A549 (cell line): ENCODE results near the gene RAD51. TPM values are rescaled to one million over a fixed set of nuclear protein-coding genes. Genes with fewer than 3 reads are reported as not detected.

Experiments used
- ATAC-seq, 2 experiments: fragments of 200-7000 bp in 1 of 2; fragments of >200 bp in 1 of 2; cut with Nextera tagmentation in 1 of 2; cut with Tn5 transposase in 1 of 2; 3 replicates each; pipeline versions ENCODE4 v1.8.0 to v1.9.1; 2018 to 2020; ENCODE audit warnings: mild to moderate bottlenecking in 1 of 2, moderate library complexity in 1 of 2
- CTCF ChIA-PET: fragments of 300-600 bp; sonication (Branson Sonifier 250); formaldehyde crosslinking; extraction: SDS; loops from one replicate; lab custom pipeline; 2021; ENCODE audit warnings: antibody characterized with exemption, inconsistent platforms; lab: Yijun Ruan, JAX
- POLR2A ChIA-PET: fragments of 350-600 bp; formaldehyde crosslinking; extraction: SDS; loops from one replicate; lab custom pipeline; 2021; ENCODE audit warnings: antibody characterized with exemption, inconsistent platforms; lab: Yijun Ruan, JAX
- DNase-seq, 2 experiments: peaks; one replicate each; pipeline versions ENCODE4 v3.0.0 to v3.0.0-alpha.2; 2011 to 2016; ENCODE audit warnings: low read depth in 1 of 2, low spot score in 1 of 2
- FAIRE-seq: peaks from 2 replicates; lab custom pipeline; 2011; peaks lifted over from hg19 to GRCh38; lab: Jason Lieb, UNC
- H3K27ac ChIP-seq, 2 experiments: fragments of >200 bp; sonication (Bioruptor Twin); formaldehyde crosslinking; 3 replicates each; pipeline ENCODE4 v1.5.1; 2016 to 2017
- H3K4me1 ChIP-seq: fragments of >200 bp; sonication (Bioruptor Twin); formaldehyde crosslinking; 3 replicates; pipeline ENCODE4 v1.6.1; 2016
- H3K4me2 ChIP-seq: fragments of >200 bp; sonication (Bioruptor Twin); formaldehyde crosslinking; 3 replicates; pipeline ENCODE4 v1.6.1; 2016
- H3K4me3 ChIP-seq: fragments of >200 bp; sonication (Bioruptor Twin); formaldehyde crosslinking; 3 replicates; pipeline ENCODE4 v1.5.1; 2016
- H3K9me3 ChIP-seq: fragments of >200 bp; sonication (Bioruptor Twin); formaldehyde crosslinking; 3 replicates; pipeline ENCODE4 v1.6.1; 2016
- BCL3 ChIP-seq: fragments of >200 bp; sonication (Bioruptor Twin); formaldehyde crosslinking; IDR thresholded peaks from 3 replicates; pipeline ENCODE4 v1.6.1; 2016
- BHLHE40 ChIP-seq: IDR thresholded peaks from 2 replicates; pipeline ENCODE4 v1.6.1; 2012; ENCODE audit warnings: low read depth, low read length, inconsistent platforms
- CBX8 ChIP-seq: fragments of 200-600 bp; sonication (generic); IDR thresholded peaks from 2 replicates; pipeline ENCODE4 v1.6.1; 2016
- CEBPB ChIP-seq, 2 experiments: fragments of >200 bp in 1 of 2; sonication (Bioruptor Twin) in 1 of 2; formaldehyde crosslinking in 1 of 2; IDR thresholded peaks; 2 replicates each; pipeline ENCODE4 v1.6.1; 2012 to 2016
- CHD2 ChIP-seq: fragments of 150-350 bp; IDR thresholded peaks from 2 replicates; pipeline ENCODE4 v1.6.1; 2014; ENCODE audit warnings: low read length; ENCODE audit not compliant: partially characterized antibody
- CTCF ChIP-seq: fragments of >200 bp; sonication (Bioruptor Twin); formaldehyde crosslinking; IDR thresholded peaks from 3 replicates; pipeline ENCODE4 v1.5.1; 2016
- EHF ChIP-seq: fragments of 250-450 bp; sonication (Bioruptor Pico); IDR thresholded peaks from 2 replicates; pipeline ENCODE4 v1.5.0; 2020; ENCODE audit warnings: mild to moderate bottlenecking
- EP300 ChIP-seq, 2 experiments: fragments of >200 bp; sonication (Bioruptor Twin); formaldehyde crosslinking; IDR thresholded peaks; 2 replicates in 1 of 2; 3 replicates in 1 of 2; pipeline ENCODE4 v1.6.1; 2016 to 2017
- FOSB ChIP-seq: fragments of 250-450 bp; sonication (Bioruptor Pico); IDR thresholded peaks from 2 replicates; pipeline ENCODE4 v1.5.0; 2020; ENCODE audit warnings: mild to moderate bottlenecking, moderate library complexity
- KDM5A ChIP-seq: fragments of 200-600 bp; sonication (generic); IDR thresholded peaks from 2 replicates; pipeline ENCODE4 v1.6.1; 2016; ENCODE audit warnings: antibody characterized with exemption, mild to moderate bottlenecking
- MAZ ChIP-seq: fragments of 150-350 bp; IDR thresholded peaks from 2 replicates; pipeline ENCODE4 v1.6.1; 2014; ENCODE audit warnings: antibody characterized with exemption, low read depth, low read length, borderline replicate concordance
- NFE2L2 ChIP-seq: fragments of 150-350 bp; conservative IDR thresholded peaks from 2 replicates; pipeline ENCODE4 v1.6.1; 2014; ENCODE audit warnings: low read length
- NR3C1 ChIP-seq: fragments of >200 bp; sonication (Bioruptor Twin); formaldehyde crosslinking; IDR thresholded peaks from 3 replicates; pipeline ENCODE4 v1.6.1; 2017
- RAD21 ChIP-seq, 2 experiments: fragments of >200 bp in 1 of 2; sonication (Bioruptor Twin) in 1 of 2; formaldehyde crosslinking in 1 of 2; IDR thresholded peaks in 1 of 2; conservative IDR thresholded peaks in 1 of 2; 2 replicates in 1 of 2; 3 replicates in 1 of 2; pipeline ENCODE4 v1.6.1; 2012 to 2018; ENCODE audit warnings: inconsistent platforms in 1 of 2
- RFX5 ChIP-seq: fragments of 450-650 bp; IDR thresholded peaks from 2 replicates; pipeline ENCODE4 v1.7.1; 2014; ENCODE audit warnings: antibody characterized with exemption, mild to moderate bottlenecking, moderate library complexity
- RNF2 ChIP-seq: fragments of 200-600 bp; sonication (generic); IDR thresholded peaks from 2 replicates; pipeline ENCODE4 v1.6.1; 2016; ENCODE audit warnings: low read depth, mild to moderate bottlenecking, antibody characterized with exemption, moderate library complexity, borderline replicate concordance
- SREBF2 ChIP-seq: fragments of 450-650 bp; IDR thresholded peaks from 2 replicates; pipeline ENCODE4 v1.6.1; 2014; ENCODE audit warnings: mild to moderate bottlenecking, moderate library complexity
- ZC3H11A ChIP-seq: fragments of 450-650 bp; IDR thresholded peaks from 2 replicates; pipeline ENCODE4 v1.6.1; 2014; ENCODE audit warnings: antibody characterized with exemption, mild to moderate bottlenecking
- ZFP36 ChIP-seq: fragments of 450-650 bp; IDR thresholded peaks from 2 replicates; pipeline ENCODE4 v1.6.1; 2014; ENCODE audit warnings: borderline replicate concordance; ENCODE audit not compliant: partially characterized antibody
- ZNF302 ChIP-seq: fragments of 250-450 bp; sonication (Bioruptor Pico); IDR thresholded peaks from 2 replicates; pipeline ENCODE4 v1.9.0; 2021; ENCODE audit warnings: inconsistent platforms, mild to moderate bottlenecking, moderate library complexity
- WGBS: methylation state at CpG from one replicate; pipeline ENCODE4 v1.1.6; 2017; ENCODE audit errors: missing lambda C conversion rate; 5-methylcytosine and 5-hydroxymethylcytosine counted together
- polyA plus RNA-seq, 4 experiments: library from polyadenylated mRNA; depleted of rRNA in 3 of 4; stranded (reverse); fragments of >200 nt; fragmentation: RNase III in 1 of 4; extraction: RNeasy Plus Mini Kit Qiagen cat#74134 plus additional on column Dnase treatment in 1 of 4; gene quantifications; 2 replicates in 3 of 4; 3 replicates in 1 of 4; pipeline ENCODE4 v1.2.3, GENCODE V29; 2011 to 2017
- TF ChIP-seq, protein P1 (sequence below): fragments of 450-650 bp; IDR thresholded peaks from 2 replicates; pipeline ENCODE4 v1.6.1; 2014; ENCODE audit warnings: antibody characterized with exemption

Gene RAD51
- polyA plus RNA-seq, 2 of the 4 experiments (the other 2 are of a cell fraction): 12.9 to 14.4 TPM

DNA sequence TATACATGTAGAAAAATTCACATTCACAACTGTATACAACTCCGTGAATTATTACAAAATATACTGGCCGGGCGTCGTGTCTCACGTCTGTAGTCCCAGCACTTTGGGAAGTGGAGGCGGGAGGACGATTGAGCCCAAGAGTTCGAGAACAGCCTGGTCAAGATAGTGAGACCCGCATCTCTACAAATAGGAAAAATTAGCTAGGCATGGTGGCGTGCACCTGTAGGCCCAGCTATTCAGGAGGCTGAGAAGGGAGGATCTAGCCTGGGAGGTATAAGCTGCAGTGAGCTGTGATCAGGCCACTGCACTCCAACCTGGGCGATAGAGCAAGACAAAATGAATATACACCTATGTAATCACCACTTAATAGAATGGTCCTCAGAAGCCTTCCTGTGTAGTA lies 1.3 kb downstream of the RAD51 start:
- H3K4me1 ChIP-seq: peaks cover 8% of the 10 kb centered on the region; the same call in 2 of the 3 replicates
- TF ChIP-seq EP300 (IDR thresholded peaks at IDR 0.05) (no peak), ZFP36 (no peak), RNF2 (no peak), SREBF2 (no peak), ZC3H11A (no peak), CEBPB (IDR thresholded peaks at IDR 0.05) (no peak), FOSB (CRISPR knock-in tag) (no peak), NR3C1 (no peak)
- H3K9me3 ChIP-seq: no peaks in the 10 kb centered on the region
- no peak for DNase-seq
- 88% methylated on average over 11 of the region's 11 CpGs for whole genome bisulfite sequencing
- ChIA-PET POLR2A (interaction anchor here (0.5 kb wide), 1 partner anchor 8 kb away, joined by 4 read pairs; no protein-coding TSS in a partner anchor), CTCF (interaction anchor here (3.6 kb wide), 1 partner anchor 17 kb away, joined by 15 read pairs; no protein-coding TSS in a partner anchor)
- peak overlapping the region in 1 of 2 experiments; percentile 96; a peak in 2 of 6 replicates for H3K27ac ChIP-seq
- peak overlapping the region; percentile 91 for H3K4me2 ChIP-seq
- no peak for ATAC-seq
- H3K4me3 ChIP-seq: peak overlapping the region; percentile 85
- no peak for FAIRE-seq

DNA sequence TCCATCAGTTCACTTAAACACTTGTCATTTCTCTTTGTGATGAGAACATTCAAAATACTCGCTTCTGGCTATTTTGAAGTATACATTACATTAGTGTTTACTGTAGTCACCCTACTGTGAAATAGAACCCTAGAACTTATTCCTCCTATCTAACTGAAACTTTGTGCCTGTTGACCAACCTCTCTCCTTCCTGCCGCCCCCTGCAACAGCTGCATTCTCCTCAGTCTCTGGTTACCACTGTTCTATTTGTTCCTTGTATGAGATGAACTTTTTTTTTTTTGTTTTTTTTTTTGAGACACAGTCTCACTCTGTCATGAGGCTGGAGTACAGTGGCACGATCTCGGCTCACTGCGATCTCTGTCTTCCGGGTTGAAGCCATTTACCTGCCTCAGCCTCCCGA lies 2.9 kb downstream of the RAD51 start:
- DNase-seq (no peak), FAIRE-seq (no peak), ATAC-seq (no peak)
- H3K4me1 ChIP-seq: peaks cover 6% of the 10 kb centered on the region; the same call in 2 of the 3 replicates
- TF ChIP-seq, protein P1, sequence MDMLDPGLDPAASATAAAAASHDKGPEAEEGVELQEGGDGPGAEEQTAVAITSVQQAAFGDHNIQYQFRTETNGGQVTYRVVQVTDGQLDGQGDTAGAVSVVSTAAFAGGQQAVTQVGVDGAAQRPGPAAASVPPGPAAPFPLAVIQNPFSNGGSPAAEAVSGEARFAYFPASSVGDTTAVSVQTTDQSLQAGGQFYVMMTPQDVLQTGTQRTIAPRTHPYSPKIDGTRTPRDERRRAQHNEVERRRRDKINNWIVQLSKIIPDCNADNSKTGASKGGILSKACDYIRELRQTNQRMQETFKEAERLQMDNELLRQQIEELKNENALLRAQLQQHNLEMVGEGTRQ: no peak
- TF ChIP-seq BHLHE40 (no peak), CBX8 (no peak), KDM5A (no peak), MAZ (no peak), RAD21 (conservative IDR thresholded peaks at IDR 0.05 in 1 of 2, IDR thresholded peaks at IDR 0.05 in 1 of 2) (no peak), RFX5 (no peak), BCL3 (no peak), EHF (CRISPR knock-in tag) (no peak), ZC3H11A (no peak)
- H3K9me3 ChIP-seq: no peaks in the 10 kb centered on the region
- POLR2A ChIA-PET: no interaction called here
- CTCF ChIA-PET: interaction anchor here (0.6 to 1.6 kb wide), 6 partner anchors 9 to 244 kb away, joined by 3 to 6 read pairs (median 4); no protein-coding TSS in a partner anchor
- H3K4me2 ChIP-seq: no peak overlapping the region
- H3K27ac ChIP-seq: no peak overlapping the region
- no peak overlapping the region for H3K4me3 ChIP-seq
- 95% methylated on average over 7 of the region's 7 CpGs for WGBS

DNA sequence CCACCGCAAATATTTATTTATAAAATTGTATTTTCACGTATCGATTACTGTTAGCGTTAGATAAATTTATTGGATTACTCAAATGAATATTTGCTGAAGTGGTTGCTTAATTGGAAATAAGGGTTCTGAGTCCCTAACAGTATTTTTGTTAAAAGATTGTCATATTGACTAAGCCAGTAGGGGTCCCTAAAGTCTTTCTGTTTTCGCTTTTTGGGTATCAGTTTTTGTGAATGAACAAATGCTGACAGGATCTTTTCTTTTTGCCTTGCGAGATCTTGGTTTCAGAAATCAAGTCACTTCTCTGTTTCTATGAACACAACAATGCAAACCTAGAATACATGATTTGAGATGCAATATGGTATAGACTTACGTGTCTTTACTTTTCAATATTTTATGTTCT lies 7.1 kb downstream of the RAD51 start:
- no peak overlapping the region for H3K4me2 ChIP-seq
- H3K9me3 ChIP-seq: no peaks in the 10 kb centered on the region
- WGBS: 95% methylated on average over 7 of the region's 7 CpGs
- H3K27ac ChIP-seq: no peak overlapping the region
- no peaks in the 10 kb centered on the region for H3K4me1 ChIP-seq
- ChIA-PET POLR2A (no interaction called here), CTCF (interaction anchor here (0.8 to 2.1 kb wide), 4 partner anchors 10 to 193 kb away, joined by 3 to 7 read pairs (median 3); no protein-coding TSS in a partner anchor)
- no peak overlapping the region for H3K4me3 ChIP-seq
- TF ChIP-seq EHF (CRISPR knock-in tag) (no peak), NFE2L2 (no peak), CTCF (no peak), RAD21 (conservative IDR thresholded peaks at IDR 0.05 in 1 of 2, IDR thresholded peaks at IDR 0.05 in 1 of 2) (peak; percentile 12 to 17; a peak in 2 of 5 replicates), ZNF302 (no peak), CHD2 (no peak)
- DNase-seq: no peak
- ATAC-seq: no peak
- FAIRE-seq: no peak
